Keratinocyte (primary cell): ENCODE data around the gene SOX15. TPM values are rescaled to one million over a fixed set of nuclear protein-coding genes. Genes with fewer than 3 reads are reported as not detected.
"Not testable (repeated sequence)": the region's sequence is repeated elsewhere in the genome, so short reads cannot be mapped to it uniquely, and the experiment has no call there.

Source experiments
- DNase-seq: peaks from one replicate; pipeline ENCODE4 v3.0.0-alpha.2; 2011; ENCODE audit warnings: low read depth, missing footprints, low spot score
- FAIRE-seq: peaks from 2 replicates; lab custom pipeline; 2011; peaks lifted over from hg19 to GRCh38; lab: Jason Lieb, UNC
- H2AFZ ChIP-seq: 2 replicates; pipeline ENCODE4 v1.6.0; 2012; ENCODE audit warnings: low read length, control low read depth, inconsistent platforms; ENCODE audit not compliant: control insufficient read depth
- H3K27ac ChIP-seq: 2 replicates; pipeline ENCODE4 v1.5.1; 2011; ENCODE audit warnings: low read length; ENCODE audit not compliant: control insufficient read depth, insufficient read depth
- H3K27me3 ChIP-seq: 3 replicates; pipeline ENCODE4 v1.6.0; 2011; ENCODE audit warnings: low read length; ENCODE audit not compliant: control insufficient read depth, insufficient read depth; ENCODE audit errors: extremely low read depth
- H3K36me3 ChIP-seq, 2 experiments: 2 replicates in 1 of 2; 3 replicates in 1 of 2; pipeline ENCODE4 v1.5.1; 2011; ENCODE audit warnings: low read length in 2 of 2, mild to moderate bottlenecking in 1 of 2; ENCODE audit not compliant: control insufficient read depth in 2 of 2, insufficient read depth in 2 of 2; ENCODE audit errors: extremely low read depth in 1 of 2
- H3K4me1 ChIP-seq: 3 replicates; pipeline ENCODE4 v1.5.1; 2011; ENCODE audit warnings: low read length; ENCODE audit not compliant: control insufficient read depth, insufficient read depth; ENCODE audit errors: extremely low read depth
- H3K4me2 ChIP-seq: 3 replicates; pipeline ENCODE4 v1.6.0; 2011; ENCODE audit warnings: low read depth, low read length; ENCODE audit not compliant: control insufficient read depth, insufficient read depth; ENCODE audit errors: extremely low read depth
- H3K4me3 ChIP-seq, 3 experiments: fragments of 200-600 bp in 1 of 3; sonication (generic) in 1 of 3; 2 replicates in 2 of 3; 3 replicates in 1 of 3; pipeline ENCODE4 v1.5.1; 2011 to 2016; ENCODE audit warnings: low read length in 3 of 3, mild to moderate bottlenecking in 3 of 3, control low read depth in 2 of 3, inconsistent platforms in 1 of 3, low read depth in 1 of 3, mixed read lengths in 1 of 3, mixed run types in 1 of 3, moderate library complexity in 1 of 3; ENCODE audit not compliant: control insufficient read depth in 2 of 3, insufficient read depth in 2 of 3; ENCODE audit errors: extremely low read depth in 1 of 3
- H3K79me2 ChIP-seq: 2 replicates; pipeline ENCODE4 v1.6.0; 2012; ENCODE audit warnings: low read length; ENCODE audit not compliant: control insufficient read depth, insufficient read depth
- H3K9ac ChIP-seq: 3 replicates; pipeline ENCODE4 v1.6.0; 2011; ENCODE audit warnings: low read length; ENCODE audit not compliant: control insufficient read depth, insufficient read depth; ENCODE audit errors: extremely low read depth
- H3K9me1 ChIP-seq: 3 replicates; pipeline ENCODE4 v1.6.0; 2011; ENCODE audit warnings: low read length; ENCODE audit not compliant: control insufficient read depth, insufficient read depth; ENCODE audit errors: extremely low read depth
- H3K9me3 ChIP-seq: 2 replicates; pipeline ENCODE4 v1.5.1; 2012; ENCODE audit warnings: low read depth, low read length; ENCODE audit not compliant: control insufficient read depth
- H4K20me1 ChIP-seq: 3 replicates; pipeline ENCODE4 v1.6.0; 2011; ENCODE audit warnings: low read length; ENCODE audit not compliant: control insufficient read depth, insufficient read depth; ENCODE audit errors: extremely low read depth
- EZH2 ChIP-seq: IDR thresholded peaks from one replicate; pipeline ENCODE4 v1.6.1; 2012; ENCODE audit warnings: inconsistent platforms, mild to moderate bottlenecking, low read length, moderate library complexity
- dilution Hi-C: fragments of 300-500 bp; cut with MboI; formaldehyde crosslinking; loops from one replicate; pipeline ENCODE4 v1.7.0; 2020; ENCODE audit warnings: low sequenced_read_pairs; ENCODE audit not compliant: extremely low pct_ligation_motif_present
- polyA plus RNA-seq, 5 experiments: library from polyadenylated mRNA; depleted of rRNA in 3 of 5; stranded (reverse) in 3 of 5; stranded (forward) in 1 of 5; unstranded in 1 of 5; fragments of >200 nt; gene quantifications; 1 replicate in 1 of 5; 2 replicates in 3 of 5; 3 replicates in 1 of 5; pipeline versions ENCODE4 v1.2.1 to v1.2.3, GENCODE V29; 2011 to 2012; ENCODE audit warnings: missing spikeins in 2 of 5, low read depth in 1 of 5, low replicate concordance in 1 of 5
- TF ChIP-seq, protein P1 (sequence below), 3 experiments: IDR thresholded peaks in 1 of 3; conservative IDR thresholded peaks in 1 of 3; optimal IDR thresholded peaks in 1 of 3; 2 replicates in 2 of 3; 3 replicates in 1 of 3; pipeline versions ENCODE3 to v1.5.1; 2011; ENCODE audit warnings: low read length in 3 of 3, mild to moderate bottlenecking in 3 of 3, moderate library complexity in 2 of 3, control low read depth in 1 of 3, inconsistent platforms in 1 of 3; ENCODE audit not compliant: insufficient read depth in 2 of 3; ENCODE audit errors: extremely low read depth in 1 of 3

The SOX15 gene
- polyA plus RNA-seq, 1 donor (not counting 4 experiments of a cell fraction or from before 2014, with no cell fraction given) = 86.2 TPM

DNA sequence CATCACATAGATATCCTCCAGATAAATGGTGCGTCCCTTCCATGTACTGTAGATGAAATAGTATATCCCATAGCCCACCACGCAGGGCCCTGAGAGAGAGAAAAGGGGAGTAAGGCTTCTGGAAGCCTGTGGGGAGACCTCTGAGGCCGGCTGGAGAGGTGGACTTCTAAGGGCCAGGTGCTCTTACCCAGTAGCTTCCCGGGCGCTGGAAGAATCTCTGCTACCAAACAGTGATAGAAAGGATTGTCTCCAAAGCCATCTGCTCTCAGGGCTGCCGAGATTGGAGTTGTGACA is 37.0 kb upstream of the SOX15 start:
- Histone ChIP-seq H4K20me1 (no peaks in the 10 kb centered on the region), H3K9me1 (no peaks in the 10 kb centered on the region), H3K4me1 (peaks cover 3% of the 10 kb centered on the region), H3K27ac (peak overlapping the region; percentile 70), H3K4me3 (peak overlapping the region; percentile 79 to 98 (median 83)), H2AFZ (peak overlapping the region; percentile 83), H3K9me3 (no peaks in the 10 kb centered on the region), H3K9ac (peak overlapping the region; percentile 84), H3K27me3 (no peaks in the 10 kb centered on the region), H3K36me3 (no peaks in the 10 kb centered on the region), H3K4me2 (peak overlapping the region; percentile 97), H3K79me2 (peaks cover 2% of the 10 kb centered on the region)
- dilution Hi-C loops = no loop called here
- DNase-seq = no peak
- no peak for FAIRE-seq
- TF ChIP-seq, protein P1, sequence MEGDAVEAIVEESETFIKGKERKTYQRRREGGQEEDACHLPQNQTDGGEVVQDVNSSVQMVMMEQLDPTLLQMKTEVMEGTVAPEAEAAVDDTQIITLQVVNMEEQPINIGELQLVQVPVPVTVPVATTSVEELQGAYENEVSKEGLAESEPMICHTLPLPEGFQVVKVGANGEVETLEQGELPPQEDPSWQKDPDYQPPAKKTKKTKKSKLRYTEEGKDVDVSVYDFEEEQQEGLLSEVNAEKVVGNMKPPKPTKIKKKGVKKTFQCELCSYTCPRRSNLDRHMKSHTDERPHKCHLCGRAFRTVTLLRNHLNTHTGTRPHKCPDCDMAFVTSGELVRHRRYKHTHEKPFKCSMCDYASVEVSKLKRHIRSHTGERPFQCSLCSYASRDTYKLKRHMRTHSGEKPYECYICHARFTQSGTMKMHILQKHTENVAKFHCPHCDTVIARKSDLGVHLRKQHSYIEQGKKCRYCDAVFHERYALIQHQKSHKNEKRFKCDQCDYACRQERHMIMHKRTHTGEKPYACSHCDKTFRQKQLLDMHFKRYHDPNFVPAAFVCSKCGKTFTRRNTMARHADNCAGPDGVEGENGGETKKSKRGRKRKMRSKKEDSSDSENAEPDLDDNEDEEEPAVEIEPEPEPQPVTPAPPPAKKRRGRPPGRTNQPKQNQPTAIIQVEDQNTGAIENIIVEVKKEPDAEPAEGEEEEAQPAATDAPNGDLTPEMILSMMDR (optimal IDR thresholded peaks at IDR 0.05 in 1 of 3, IDR thresholded peaks at IDR 0.05 in 1 of 3, conservative IDR thresholded peaks at IDR 0.05 in 1 of 3; ENCODE audit: extremely low read depth in 1 of 3, insufficient read depth in 2 of 3, low read length in 3 of 3) = no peak
- TF ChIP-seq EZH2 = no peak

DNA sequence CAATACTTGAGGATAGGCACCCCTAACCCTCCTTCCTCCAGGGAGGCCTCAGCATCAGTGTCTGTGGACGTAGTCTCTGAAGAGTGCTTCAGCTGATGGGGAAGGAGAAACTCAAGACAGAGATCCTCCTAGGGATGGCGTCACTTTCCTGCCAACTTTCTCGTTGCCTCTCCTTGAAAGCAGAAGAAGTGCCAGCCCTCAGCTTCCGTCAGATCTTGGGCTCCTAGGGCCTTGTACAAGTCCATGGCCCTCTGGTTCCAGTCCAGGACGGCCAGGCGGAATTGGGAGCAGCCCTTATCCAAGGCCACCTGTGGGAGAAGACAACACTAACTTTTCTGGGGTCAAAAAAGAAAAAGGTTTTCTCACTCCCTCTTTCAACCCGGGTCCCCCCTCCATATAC is 36.4 kb upstream of the SOX15 start:
- H3K9ac ChIP-seq = no peak overlapping the region
- DNase-seq = no peak
- H3K4me2 ChIP-seq = peak overlapping the region; percentile 97
- FAIRE-seq = no peak
- no peak overlapping the region for H3K4me3 ChIP-seq
- no peaks in the 10 kb centered on the region for H4K20me1 ChIP-seq
- no peak overlapping the region for H2AFZ ChIP-seq
- no peaks in the 10 kb centered on the region for H3K36me3 ChIP-seq
- dilution Hi-C loops = no loop called here
- peaks cover 3% of the 10 kb centered on the region for H3K4me1 ChIP-seq
- no peaks in the 10 kb centered on the region for H3K9me1 ChIP-seq
- H3K27ac ChIP-seq = no peak overlapping the region
- H3K9me3 ChIP-seq = no peaks in the 10 kb centered on the region
- TF ChIP-seq EZH2 = no peak
- peaks cover 2% of the 10 kb centered on the region for H3K79me2 ChIP-seq
- no peaks in the 10 kb centered on the region for H3K27me3 ChIP-seq

DNA sequence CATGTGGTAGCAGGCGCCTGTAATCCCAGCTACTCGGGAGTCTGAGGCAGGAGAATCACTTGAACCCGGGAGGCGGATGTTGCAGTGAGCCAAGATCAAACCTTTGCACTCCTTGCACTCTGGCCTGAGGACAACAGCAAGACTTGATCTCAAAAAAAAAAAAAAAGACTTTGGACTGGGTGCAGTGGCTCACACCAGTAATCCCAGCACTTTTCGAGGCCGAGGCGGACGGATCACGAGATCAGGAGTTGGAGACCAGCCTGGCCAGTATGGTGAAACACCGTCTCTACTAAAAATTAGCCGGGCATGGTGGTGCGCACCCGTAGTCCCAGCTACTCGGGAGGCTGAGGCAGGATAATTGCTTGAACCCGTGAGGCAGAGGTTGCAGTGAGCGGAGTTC is 35.9 kb upstream of the SOX15 start:
- H4K20me1 ChIP-seq, H3K79me2 ChIP-seq, H3K27me3 ChIP-seq, FAIRE-seq, H3K9me1 ChIP-seq, H3K9me3 ChIP-seq, H3K9ac ChIP-seq, H3K36me3 ChIP-seq, H3K4me3 ChIP-seq, H3K27ac ChIP-seq, H3K4me2 ChIP-seq, dilution Hi-C loops, H2AFZ ChIP-seq, H3K4me1 ChIP-seq, DNase-seq: not testable (repeated sequence)
